Measurements from ENCODE around the gene HK1. TPM values are rescaled to one million over a fixed set of nuclear protein-coding genes. Genes with fewer than 3 reads are reported as not detected.

HK1 gene
- total RNA-seq, 1 experiment from 2014 or later: 219 TPM

DNA sequence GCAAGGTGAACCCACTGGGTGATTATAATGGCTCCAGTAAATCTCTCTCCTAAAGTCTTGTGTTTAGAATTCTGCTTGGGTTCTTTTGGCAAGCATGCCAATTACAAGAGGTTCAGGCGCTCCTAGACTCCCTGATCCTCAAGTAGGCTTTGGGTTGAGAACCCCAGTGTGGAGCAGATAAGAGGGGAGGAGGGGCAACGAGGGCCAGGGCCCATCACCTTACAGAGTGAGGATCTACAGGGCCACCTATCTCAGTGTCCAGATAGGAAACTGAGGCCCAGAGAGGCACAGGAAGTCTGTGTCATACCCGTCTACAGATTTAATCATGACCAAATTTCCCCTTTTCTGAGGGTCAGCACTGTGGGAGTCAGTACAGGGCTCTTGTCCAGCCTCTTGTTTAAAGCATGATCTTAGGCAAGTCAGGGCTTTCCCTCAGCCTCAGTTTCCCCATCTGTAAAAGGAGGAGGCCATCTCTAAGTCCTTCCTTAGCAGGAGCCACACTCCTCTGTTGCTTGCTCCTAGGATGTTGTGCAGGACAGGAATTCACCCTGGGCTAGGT, 134.0 kb downstream of the HK1 start (continued):
- TF ChIP-seq, protein P1, sequence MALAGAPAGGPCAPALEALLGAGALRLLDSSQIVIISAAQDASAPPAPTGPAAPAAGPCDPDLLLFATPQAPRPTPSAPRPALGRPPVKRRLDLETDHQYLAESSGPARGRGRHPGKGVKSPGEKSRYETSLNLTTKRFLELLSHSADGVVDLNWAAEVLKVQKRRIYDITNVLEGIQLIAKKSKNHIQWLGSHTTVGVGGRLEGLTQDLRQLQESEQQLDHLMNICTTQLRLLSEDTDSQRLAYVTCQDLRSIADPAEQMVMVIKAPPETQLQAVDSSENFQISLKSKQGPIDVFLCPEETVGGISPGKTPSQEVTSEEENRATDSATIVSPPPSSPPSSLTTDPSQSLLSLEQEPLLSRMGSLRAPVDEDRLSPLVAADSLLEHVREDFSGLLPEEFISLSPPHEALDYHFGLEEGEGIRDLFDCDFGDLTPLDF (CRISPR knock-in tag; IDR thresholded peaks at IDR 0.05): no peak
- TF ChIP-seq GABPB1 (CRISPR knock-in tag; IDR thresholded peaks at IDR 0.05): no peak
- TF ChIP-seq FOXK1 (CRISPR knock-in tag; IDR thresholded peaks at IDR 0.05): no peak
- TF ChIP-seq RELA (CRISPR knock-in tag; IDR thresholded peaks at IDR 0.05; ENCODE audit: borderline replicate concordance): no peak
- TF ChIP-seq, protein P2, sequence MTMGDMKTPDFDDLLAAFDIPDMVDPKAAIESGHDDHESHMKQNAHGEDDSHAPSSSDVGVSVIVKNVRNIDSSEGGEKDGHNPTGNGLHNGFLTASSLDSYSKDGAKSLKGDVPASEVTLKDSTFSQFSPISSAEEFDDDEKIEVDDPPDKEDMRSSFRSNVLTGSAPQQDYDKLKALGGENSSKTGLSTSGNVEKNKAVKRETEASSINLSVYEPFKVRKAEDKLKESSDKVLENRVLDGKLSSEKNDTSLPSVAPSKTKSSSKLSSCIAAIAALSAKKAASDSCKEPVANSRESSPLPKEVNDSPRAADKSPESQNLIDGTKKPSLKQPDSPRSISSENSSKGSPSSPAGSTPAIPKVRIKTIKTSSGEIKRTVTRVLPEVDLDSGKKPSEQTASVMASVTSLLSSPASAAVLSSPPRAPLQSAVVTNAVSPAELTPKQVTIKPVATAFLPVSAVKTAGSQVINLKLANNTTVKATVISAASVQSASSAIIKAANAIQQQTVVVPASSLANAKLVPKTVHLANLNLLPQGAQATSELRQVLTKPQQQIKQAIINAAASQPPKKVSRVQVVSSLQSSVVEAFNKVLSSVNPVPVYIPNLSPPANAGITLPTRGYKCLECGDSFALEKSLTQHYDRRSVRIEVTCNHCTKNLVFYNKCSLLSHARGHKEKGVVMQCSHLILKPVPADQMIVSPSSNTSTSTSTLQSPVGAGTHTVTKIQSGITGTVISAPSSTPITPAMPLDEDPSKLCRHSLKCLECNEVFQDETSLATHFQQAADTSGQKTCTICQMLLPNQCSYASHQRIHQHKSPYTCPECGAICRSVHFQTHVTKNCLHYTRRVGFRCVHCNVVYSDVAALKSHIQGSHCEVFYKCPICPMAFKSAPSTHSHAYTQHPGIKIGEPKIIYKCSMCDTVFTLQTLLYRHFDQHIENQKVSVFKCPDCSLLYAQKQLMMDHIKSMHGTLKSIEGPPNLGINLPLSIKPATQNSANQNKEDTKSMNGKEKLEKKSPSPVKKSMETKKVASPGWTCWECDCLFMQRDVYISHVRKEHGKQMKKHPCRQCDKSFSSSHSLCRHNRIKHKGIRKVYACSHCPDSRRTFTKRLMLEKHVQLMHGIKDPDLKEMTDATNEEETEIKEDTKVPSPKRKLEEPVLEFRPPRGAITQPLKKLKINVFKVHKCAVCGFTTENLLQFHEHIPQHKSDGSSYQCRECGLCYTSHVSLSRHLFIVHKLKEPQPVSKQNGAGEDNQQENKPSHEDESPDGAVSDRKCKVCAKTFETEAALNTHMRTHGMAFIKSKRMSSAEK (CRISPR knock-in tag; IDR thresholded peaks at IDR 0.05; ENCODE audit: borderline replicate concordance): no peak

DNA sequence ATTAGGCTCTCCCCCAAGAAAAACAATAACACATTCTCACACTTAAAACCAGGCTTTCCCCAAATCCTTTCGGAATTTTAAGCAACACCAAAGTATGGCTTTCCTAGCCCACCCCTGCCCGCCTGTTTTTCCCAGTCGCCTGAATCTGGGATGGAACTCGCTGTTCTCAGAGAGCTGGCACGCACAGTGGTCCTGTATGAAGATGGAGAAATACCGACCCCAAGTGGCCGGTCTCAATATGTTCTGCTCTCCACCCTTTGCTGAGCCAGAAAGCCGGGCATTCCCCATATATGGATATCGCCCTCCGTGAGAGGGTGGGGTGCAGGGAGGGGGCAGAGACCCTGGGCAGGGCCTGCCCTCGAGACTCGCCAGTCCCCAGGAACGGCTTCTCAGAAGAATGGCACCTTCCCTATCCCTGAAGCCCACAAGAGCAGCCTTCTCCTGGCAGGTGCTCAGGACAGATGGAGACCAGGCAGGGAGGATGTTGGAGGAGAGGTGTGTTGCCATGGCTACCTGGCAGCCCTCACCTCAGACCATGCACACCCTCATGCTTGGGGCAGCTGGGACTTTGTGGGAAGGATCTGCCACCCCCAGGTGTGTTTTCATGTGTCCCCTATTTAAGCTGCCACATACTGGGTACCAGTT, 135.0 kb downstream of the HK1 start:
- Mint-ChIP-seq H3K4me3 (0 out of 2 replicates have a peak overlapping the region, but pooled peaks have one; percentile 20), H3K36me3 (no peaks in the 10 kb centered on the region), H3K27ac (no peak overlapping the region), H3K4me1 (peaks cover 4% of the 10 kb centered on the region), H3K9me3 (no peaks in the 10 kb centered on the region), H3K27me3 (ENCODE audit: low read depth) (peaks cover 7% of the 10 kb centered on the region)
- ChIA-PET CTCF (interaction anchor here (0.5 to 1.2 kb wide), 11 partner anchors 9 to 333 kb away, joined by 3 to 5 read pairs (median 3); no protein-coding TSS in a partner anchor), POLR2A (no interaction called here)
- DNase-seq (ENCODE audit: low spot score): peak; percentile 80
- peak; percentile 76 for ATAC-seq
- TF ChIP-seq ZNF219 (CRISPR knock-in tag; IDR thresholded peaks at IDR 0.05; ENCODE audit: borderline replicate concordance): no peak
- TF ChIP-seq, protein P3, sequence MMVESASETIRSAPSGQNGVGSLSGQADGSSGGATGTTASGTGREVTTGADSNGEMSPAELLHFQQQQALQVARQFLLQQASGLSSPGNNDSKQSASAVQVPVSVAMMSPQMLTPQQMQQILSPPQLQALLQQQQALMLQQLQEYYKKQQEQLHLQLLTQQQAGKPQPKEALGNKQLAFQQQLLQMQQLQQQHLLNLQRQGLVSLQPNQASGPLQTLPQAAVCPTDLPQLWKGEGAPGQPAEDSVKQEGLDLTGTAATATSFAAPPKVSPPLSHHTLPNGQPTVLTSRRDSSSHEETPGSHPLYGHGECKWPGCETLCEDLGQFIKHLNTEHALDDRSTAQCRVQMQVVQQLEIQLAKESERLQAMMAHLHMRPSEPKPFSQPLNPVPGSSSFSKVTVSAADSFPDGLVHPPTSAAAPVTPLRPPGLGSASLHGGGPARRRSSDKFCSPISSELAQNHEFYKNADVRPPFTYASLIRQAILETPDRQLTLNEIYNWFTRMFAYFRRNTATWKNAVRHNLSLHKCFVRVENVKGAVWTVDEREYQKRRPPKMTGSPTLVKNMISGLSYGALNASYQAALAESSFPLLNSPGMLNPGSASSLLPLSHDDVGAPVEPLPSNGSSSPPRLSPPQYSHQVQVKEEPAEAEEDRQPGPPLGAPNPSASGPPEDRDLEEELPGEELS (CRISPR knock-in tag; IDR thresholded peaks at IDR 0.05): no peak
- TF ChIP-seq JUN (CRISPR knock-in tag; IDR thresholded peaks at IDR 0.05): no peak
- TF ChIP-seq IRF2 (CRISPR knock-in tag; IDR thresholded peaks at IDR 0.05; ENCODE audit: borderline replicate concordance, low read depth): no peak
- TF ChIP-seq ATF1 (CRISPR knock-in tag; IDR thresholded peaks at IDR 0.05): no peak
- TF ChIP-seq ZNF416 (CRISPR knock-in tag; IDR thresholded peaks at IDR 0.05): no peak
- TF ChIP-seq, protein P2 (CRISPR knock-in tag; IDR thresholded peaks at IDR 0.05; ENCODE audit: borderline replicate concordance): no peak
- TF ChIP-seq TEAD1 (CRISPR knock-in tag; IDR thresholded peaks at IDR 0.05): no peak
- TF ChIP-seq, protein P4, sequence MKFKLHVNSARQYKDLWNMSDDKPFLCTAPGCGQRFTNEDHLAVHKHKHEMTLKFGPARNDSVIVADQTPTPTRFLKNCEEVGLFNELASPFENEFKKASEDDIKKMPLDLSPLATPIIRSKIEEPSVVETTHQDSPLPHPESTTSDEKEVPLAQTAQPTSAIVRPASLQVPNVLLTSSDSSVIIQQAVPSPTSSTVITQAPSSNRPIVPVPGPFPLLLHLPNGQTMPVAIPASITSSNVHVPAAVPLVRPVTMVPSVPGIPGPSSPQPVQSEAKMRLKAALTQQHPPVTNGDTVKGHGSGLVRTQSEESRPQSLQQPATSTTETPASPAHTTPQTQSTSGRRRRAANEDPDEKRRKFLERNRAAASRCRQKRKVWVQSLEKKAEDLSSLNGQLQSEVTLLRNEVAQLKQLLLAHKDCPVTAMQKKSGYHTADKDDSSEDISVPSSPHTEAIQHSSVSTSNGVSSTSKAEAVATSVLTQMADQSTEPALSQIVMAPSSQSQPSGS (CRISPR knock-in tag; IDR thresholded peaks at IDR 0.05; ENCODE audit: borderline replicate concordance, low read depth): no peak
- TF ChIP-seq CREB1 (CRISPR knock-in tag; IDR thresholded peaks at IDR 0.05): no peak
- TF ChIP-seq, protein P5, sequence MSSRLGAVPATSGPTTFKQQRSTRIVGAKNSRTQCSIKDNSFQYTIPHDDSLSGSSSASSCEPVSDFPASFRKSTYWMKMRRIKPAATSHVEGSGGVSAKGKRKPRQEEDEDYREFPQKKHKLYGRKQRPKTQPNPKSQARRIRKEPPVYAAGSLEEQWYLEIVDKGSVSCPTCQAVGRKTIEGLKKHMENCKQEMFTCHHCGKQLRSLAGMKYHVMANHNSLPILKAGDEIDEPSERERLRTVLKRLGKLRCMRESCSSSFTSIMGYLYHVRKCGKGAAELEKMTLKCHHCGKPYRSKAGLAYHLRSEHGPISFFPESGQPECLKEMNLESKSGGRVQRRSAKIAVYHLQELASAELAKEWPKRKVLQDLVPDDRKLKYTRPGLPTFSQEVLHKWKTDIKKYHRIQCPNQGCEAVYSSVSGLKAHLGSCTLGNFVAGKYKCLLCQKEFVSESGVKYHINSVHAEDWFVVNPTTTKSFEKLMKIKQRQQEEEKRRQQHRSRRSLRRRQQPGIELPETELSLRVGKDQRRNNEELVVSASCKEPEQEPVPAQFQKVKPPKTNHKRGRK (CRISPR knock-in tag; IDR thresholded peaks at IDR 0.05; ENCODE audit: borderline replicate concordance): no peak
- TF ChIP-seq ZNF671 (CRISPR knock-in tag; IDR thresholded peaks at IDR 0.05): no peak
- TF ChIP-seq ZNF121 (CRISPR knock-in tag; IDR thresholded peaks at IDR 0.05): no peak
